Mucosa of gallbladder (tissue), 1 donor: ENCODE measurements around the gene SPDYE8. TPM values are rescaled to one million over a fixed set of nuclear protein-coding genes. Genes with fewer than 3 reads are reported as not detected.
A peak's percentile ranks its signal among the peaks of the same experiment; 100 is the strongest.
"Not testable (repeated sequence)": the region's sequence is repeated elsewhere in the genome, so short reads cannot be mapped to it uniquely, and the experiment has no call there.

Experiments used
- DNase-seq: peaks from one replicate; pipeline ENCODE4 v3.0.0-alpha.2; 2020; ENCODE audit warnings: low spot score
- total RNA-seq: library from RNA; stranded (reverse); gene quantifications from one replicate; pipeline ENCODE4 v1.2.1, GENCODE V29; 2021
- donor health status: DM: no; HTN: no; CAD: no.

Gene SPDYE8, protein sequence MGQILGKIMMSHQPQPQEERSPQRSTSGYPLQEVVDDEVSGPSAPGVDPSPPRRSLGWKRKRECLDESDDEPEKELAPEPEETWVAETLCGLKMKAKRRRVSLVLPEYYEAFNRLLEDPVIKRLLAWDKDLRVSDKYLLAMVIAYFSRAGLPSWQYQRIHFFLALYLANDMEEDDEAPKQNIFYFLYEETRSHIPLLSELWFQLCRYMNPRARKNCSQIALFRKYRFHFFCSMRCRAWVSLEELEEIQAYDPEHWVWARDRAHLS
- not detected for total RNA-seq

- DNase-seq: not testable (repeated sequence)
Measured at GRCh38 chr7:73029666-73030065, at the start of gene SPDYE8. SPDYE8 (minus strand) TSS chr7:73029766; CDS start chr7:73027966, 1,800 bp downstream.

DNA sequence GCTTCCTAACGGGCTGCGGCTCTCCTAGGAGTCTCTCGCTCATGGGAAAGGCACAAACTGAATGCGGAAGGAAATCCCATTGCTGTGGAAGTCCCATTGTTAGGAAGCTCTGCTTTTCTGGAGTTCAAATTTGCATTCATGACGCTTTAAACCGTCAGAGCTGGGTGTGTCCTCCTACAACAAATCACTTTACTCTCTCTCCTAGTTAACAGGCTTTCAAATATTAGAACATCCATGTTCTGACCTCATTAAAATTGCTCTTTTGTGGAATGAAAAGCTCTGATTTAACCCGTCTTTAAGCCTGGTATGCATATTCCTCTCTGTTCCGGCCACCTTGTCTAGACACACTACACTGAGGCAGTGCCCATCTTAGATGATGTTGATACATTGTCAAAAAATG is 28.2 kb upstream of the SPDYE8 start, which contains the start of gene SPDYE11:
Gene SPDYE11 (minus strand): TSS at position 101 of the 400 bp plus-strand sequence. CDS start 1,800 bp downstream, outside the sequence.
- not testable (repeated sequence) for DNase-seq

DNA sequence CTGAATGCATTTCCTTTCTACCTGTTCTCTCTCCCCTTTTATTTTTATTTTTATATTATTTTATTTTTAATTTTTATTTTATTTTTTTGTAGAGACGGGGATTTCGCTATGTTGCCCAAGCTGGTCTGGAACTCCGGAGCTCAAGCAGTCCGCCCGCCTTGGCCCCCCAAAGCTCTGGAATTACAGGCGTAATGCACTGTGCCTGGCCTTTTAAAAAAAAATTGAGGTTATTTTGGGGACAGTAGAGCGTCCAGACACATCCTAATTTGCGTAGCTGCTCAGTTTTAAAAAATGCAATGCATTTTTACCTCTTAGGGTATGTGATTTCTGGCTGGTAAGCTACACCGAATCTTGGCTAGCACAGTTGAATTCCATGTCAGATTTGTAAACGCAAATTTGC is 23.1 kb downstream of the SPDYE8 start:
- not testable (repeated sequence) for DNase-seq

DNA sequence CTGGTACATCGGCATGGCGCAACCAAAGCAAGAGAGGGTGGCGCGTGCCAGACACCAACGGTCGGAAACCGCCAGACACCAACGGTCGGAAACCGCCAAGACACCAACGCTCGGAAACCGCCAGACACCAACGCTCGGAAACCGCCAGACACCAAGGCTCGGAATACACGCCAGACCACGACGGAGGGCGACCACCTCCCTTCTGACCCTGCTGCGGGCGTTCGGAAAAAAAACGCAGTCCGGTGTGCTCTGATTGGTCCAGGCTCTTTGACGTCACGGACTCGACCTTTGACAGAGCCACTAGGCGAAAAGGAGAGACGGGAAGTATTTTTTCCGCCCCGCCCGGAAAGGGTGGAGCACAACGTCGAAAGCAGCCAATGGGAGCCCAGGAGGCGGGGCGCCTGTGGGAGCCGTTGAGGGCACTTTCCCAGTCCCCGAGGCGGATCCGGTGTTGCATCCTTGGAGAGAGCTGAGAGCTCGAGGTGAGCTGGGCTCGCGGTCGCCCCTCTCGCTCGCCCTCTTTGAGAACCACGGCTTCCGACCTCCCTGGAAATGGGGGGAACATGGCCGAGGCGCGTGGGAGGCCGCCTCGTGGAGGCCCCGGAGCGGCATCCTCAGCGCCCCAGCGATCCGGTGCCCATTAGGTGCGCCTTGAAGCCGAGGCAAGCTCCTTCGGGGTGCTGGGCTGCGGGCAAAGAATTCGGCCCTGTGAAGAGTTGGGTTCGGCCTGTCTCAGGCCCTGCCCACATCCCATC is 23.7 kb downstream of the SPDYE8 start:
- DNase-seq: peak; percentile 88

DNA sequence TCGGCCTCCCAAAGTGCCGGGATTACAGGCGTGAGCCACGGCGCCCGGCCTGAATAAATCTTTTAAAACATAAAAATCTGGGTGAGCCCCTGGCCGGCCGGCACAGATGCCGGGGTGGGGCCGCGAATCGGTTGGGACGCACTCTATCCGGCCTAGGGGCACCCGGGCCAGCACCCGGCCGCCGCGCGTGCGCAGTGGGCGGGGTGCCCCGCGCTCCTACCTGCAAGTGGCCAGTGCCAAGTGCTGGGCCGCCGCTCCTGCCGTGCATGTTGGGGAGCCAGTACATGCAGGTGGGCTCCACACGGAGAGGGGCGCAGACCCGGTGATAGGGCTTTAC is 24.2 kb downstream of the SPDYE8 start:
- peak; percentile 41 for DNase-seq

DNA sequence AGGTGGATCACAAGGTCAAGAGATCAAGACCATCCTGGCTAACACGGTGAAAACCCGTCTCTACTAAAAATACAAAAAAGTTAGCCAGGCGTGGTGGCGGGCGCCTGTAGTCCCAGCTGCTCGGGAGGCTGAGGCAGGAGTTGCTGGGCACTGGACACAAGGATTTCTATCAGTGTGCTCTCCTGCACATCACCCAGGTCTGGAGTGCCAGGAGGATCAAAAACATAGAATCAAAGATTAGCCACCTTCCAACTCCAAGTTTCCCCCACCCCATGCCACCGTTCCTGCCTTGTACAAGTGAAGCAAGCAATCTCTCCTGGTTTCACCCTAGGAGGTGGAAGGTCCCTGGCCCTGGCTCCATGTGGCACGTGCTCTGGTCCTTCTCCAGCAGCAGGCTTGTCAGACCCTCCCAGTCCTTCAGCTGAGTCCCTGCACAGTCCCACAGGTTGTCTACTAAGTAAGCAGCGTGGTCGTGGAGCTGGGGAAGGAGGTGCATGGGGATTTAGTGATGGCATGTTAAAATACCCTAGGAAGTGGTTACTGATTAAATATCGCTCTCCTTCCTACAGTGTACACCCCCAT is 31.6 kb downstream of the SPDYE8 start:
- DNase-seq: not testable (repeated sequence)

DNA sequence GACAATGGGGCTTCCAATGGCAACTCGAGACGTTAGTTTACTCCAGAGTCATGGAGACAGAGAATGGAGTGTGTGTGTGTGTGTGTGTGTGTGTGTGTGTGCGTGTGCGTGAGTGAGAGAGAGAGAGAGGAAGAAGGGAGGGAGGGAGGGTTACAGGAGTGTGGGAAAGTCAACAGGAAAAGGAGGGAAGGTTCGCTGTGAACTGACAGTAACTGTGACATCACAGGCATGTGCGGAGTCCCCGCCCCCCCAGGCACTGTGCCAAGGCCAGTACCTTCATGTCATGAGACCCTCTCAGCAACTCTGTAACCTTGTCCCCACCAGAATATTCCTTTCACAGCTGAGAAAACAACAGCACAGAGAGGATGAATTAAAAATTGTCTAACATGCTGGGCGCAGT is 32.1 kb downstream of the SPDYE8 start:
- not testable (repeated sequence) for DNase-seq

DNA sequence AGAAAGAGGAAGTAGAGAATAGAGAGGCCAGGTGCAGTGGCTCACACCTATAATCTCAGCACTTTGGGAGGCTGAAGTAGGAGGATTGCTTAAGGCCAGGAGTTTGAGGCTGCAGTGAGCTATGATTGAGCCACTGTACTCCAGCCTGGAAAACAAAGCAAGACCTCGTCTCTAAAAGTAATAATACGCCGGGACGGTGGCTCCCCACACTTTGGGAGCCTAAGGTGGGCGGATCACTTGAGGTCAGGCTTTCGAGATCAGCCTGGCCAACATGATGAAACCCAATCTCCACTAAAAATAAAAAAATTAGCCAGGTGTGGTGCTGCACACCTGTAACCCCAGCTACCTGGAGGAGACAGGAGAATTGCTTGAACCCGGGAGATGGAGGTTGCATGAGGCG is 34.1 kb downstream of the SPDYE8 start:
- DNase-seq: not testable (repeated sequence)

- DNase-seq: not testable (repeated sequence)
Measured at GRCh38 chr7:72990146-72990913, 39.2 kb downstream of the SPDYE8 start.

GRCh38 chr7:72982084-72982483 is 47.5 kb downstream of the SPDYE8 start:
- not testable (repeated sequence) for DNase-seq

DNA sequence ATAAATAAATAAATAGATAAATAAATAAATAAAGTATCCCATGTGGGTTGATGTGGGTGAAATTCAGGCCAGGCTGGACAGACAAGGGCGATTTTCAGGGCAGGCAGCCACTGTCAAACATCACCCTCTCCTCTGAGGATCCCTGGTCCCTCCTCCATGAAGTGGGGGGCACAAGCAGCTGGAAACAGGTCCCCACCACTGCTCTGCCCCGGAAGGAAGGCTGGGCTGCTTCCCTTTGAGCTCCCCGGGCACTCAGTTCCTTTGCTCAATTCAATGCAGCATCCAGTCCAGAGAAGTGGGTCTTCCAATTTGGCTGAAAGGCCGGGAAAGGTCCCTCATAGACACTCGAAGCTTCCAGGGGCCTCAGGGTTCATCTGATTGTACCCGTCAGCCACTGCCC is 49.2 kb downstream of the SPDYE8 start:
- DNase-seq: not testable (repeated sequence)

DNA sequence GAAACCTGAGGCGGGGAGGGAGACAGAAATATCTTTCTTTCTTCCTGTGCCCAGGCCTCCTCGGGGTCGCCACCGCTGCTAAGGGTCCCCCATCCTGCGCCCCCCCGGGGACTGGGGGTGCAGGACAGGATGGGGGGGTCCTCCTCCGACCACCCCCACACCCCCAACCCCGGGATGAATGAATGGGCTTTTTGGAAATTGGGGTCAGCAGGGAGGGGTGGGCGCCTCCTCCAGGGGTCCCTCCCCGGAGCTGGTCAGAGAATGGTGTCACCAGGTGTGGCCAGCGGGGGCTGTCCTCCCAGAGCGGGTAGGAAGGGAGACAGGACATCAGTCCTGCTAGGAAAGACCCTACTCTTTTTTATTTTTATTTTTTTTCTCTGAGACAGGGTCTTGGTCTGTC is 53.1 kb downstream of the SPDYE8 start:
- DNase-seq: not testable (repeated sequence)

DNA sequence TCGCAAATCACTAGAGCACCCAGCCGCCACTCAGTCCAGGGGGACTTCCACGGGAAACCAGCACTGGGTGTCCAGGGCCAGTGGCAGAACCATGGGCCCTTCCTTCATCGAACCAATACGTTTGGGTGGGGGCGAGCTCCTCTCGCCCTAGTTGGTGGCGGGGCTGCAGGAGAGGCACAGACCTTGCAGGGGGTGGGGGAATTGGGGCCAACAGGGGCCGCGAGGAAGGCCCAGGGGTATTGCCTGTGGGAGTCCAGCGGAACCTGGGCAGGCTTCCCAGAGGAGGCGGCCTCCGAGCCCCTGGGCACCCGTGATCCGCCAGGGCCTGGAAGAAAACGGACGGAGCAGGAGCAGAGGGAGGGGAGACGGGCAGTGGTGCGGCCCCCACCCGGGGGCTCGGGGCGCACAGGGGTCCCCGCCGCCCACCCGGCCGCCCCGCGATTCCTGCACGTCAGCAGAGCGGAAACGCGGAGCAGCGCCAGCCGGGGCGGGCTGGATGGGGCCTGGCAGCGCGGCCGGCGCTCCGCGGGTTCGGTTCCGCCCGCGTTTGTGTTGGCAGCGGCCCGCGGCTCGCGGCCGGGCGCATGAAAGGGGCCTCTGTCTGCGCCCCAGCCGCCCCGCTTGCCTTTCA is 53.8 kb downstream of the SPDYE8 start:
- not testable (repeated sequence) for DNase-seq

- not testable (repeated sequence) for DNase-seq
Measured at GRCh38 chr7:72974781-72975180, 54.8 kb downstream of the SPDYE8 start.

- DNase-seq: not testable (repeated sequence)
Measured at GRCh38 chr7:72971505-72971904, 58.1 kb downstream of the SPDYE8 start.

Other genes with a start within 250 kb of the SPDYE8 start
- gene TYW1B, start 201.6 kb downstream of the SPDYE8 start, total RNA-seq: 11.0 TPM
- 46.7 TPM for gene POM121, start 104.7 kb downstream of the SPDYE8 start, total RNA-seq
- gene TRIM74, start 60.3 kb downstream of the SPDYE8 start, total RNA-seq: 2.7 TPM
- not detected for gene SPDYE11, start 28.1 kb upstream of the SPDYE8 start, total RNA-seq
- gene SPDYE9, start 56.3 kb upstream of the SPDYE8 start, total RNA-seq: not detected